H9 (cell line): Measurements from ENCODE around the gene KCNAB2. TPM values are rescaled to one million over a fixed set of nuclear protein-coding genes. Genes with fewer than 3 reads are reported as not detected.

Experiments
- DNase-seq: peaks from one replicate; pipeline ENCODE4 v3.0.0-alpha.2; 2017
- H2AFZ ChIP-seq: one replicate; pipeline ENCODE4 v1.6.1; 2013; ENCODE audit warnings: mild to moderate bottlenecking, low read length, control low read depth, moderate library complexity
- H2AK5ac ChIP-seq: 2 replicates; pipeline ENCODE4 v1.6.1; 2013; ENCODE audit warnings: low read length, control low read depth, mixed read lengths; ENCODE audit not compliant: insufficient read length
- H2BK120ac ChIP-seq: one replicate; pipeline ENCODE4 v1.6.1; 2013; ENCODE audit warnings: low read depth, mild to moderate bottlenecking, low read length, control low read depth, inconsistent platforms; ENCODE audit not compliant: poor library complexity, severe bottlenecking
- H2BK12ac ChIP-seq: 2 replicates; pipeline ENCODE4 v1.6.1; 2013; ENCODE audit warnings: low read length, control low read depth, mixed read lengths, low read depth; ENCODE audit not compliant: insufficient read length
- H2BK15ac ChIP-seq: 2 replicates; pipeline ENCODE4 v1.6.1; 2013; ENCODE audit warnings: low read depth, low read length, control low read depth
- H2BK20ac ChIP-seq: one replicate; pipeline ENCODE4 v1.6.1; 2013; ENCODE audit warnings: low read depth, mild to moderate bottlenecking, low read length, control low read depth, inconsistent platforms; ENCODE audit not compliant: poor library complexity, severe bottlenecking
- H2BK5ac ChIP-seq: 2 replicates; pipeline ENCODE4 v1.6.1; 2013; ENCODE audit warnings: low read length, control low read depth, mixed read lengths; ENCODE audit not compliant: insufficient read length
- H3K14ac ChIP-seq: 2 replicates; pipeline ENCODE4 v1.6.1; 2013; ENCODE audit warnings: low read length, control low read depth; ENCODE audit not compliant: insufficient read depth
- H3K18ac ChIP-seq: 2 replicates; pipeline ENCODE4 v1.6.1; 2013; ENCODE audit warnings: low read depth, mild to moderate bottlenecking, mixed read lengths, low read length, control low read depth; ENCODE audit not compliant: insufficient read length
- H3K23ac ChIP-seq: 2 replicates; pipeline ENCODE4 v1.6.1; 2013; ENCODE audit warnings: low read length, control low read depth, mixed read lengths, low read depth; ENCODE audit not compliant: insufficient read length
- H3K23me2 ChIP-seq: 2 replicates; pipeline ENCODE4 v1.6.1; 2013; ENCODE audit warnings: low read depth, mild to moderate bottlenecking, mixed read lengths, low read length, control low read depth; ENCODE audit not compliant: insufficient read length, poor library complexity, severe bottlenecking
- H3K27ac ChIP-seq: 2 replicates; pipeline ENCODE4 v1.5.1; 2013; ENCODE audit warnings: low read length, control low read depth, mixed read lengths, low read depth; ENCODE audit not compliant: insufficient read length
- H3K27me3 ChIP-seq: 2 replicates; pipeline ENCODE4 v1.6.1; 2013; ENCODE audit warnings: low read length, control low read depth, inconsistent platforms; ENCODE audit not compliant: insufficient read depth
- H3K4ac ChIP-seq: 2 replicates; pipeline ENCODE4 v1.6.1; 2013; ENCODE audit warnings: low read depth, mild to moderate bottlenecking, control low read depth, inconsistent platforms, low read length, moderate library complexity
- H3K4me1 ChIP-seq: 2 replicates; pipeline ENCODE4 v1.6.1; 2013; ENCODE audit warnings: low read length, control low read depth, inconsistent platforms; ENCODE audit not compliant: insufficient read depth
- H3K4me2 ChIP-seq: 2 replicates; pipeline ENCODE4 v1.6.1; 2013; ENCODE audit warnings: low read length, control low read depth, mixed read lengths; ENCODE audit not compliant: insufficient read length, insufficient read depth
- H3K56ac ChIP-seq: 2 replicates; pipeline ENCODE4 v1.6.1; 2013; ENCODE audit warnings: low read depth, mild to moderate bottlenecking, mixed read lengths, low read length, control low read depth; ENCODE audit not compliant: insufficient read length
- H3K79me1 ChIP-seq: 2 replicates; pipeline ENCODE4 v1.6.1; 2013; ENCODE audit warnings: low read depth, mild to moderate bottlenecking, moderate library complexity, low read length, control low read depth, inconsistent platforms; ENCODE audit not compliant: insufficient read depth, poor library complexity, severe bottlenecking
- H3K79me2 ChIP-seq: 2 replicates; pipeline ENCODE4 v1.6.1; 2013; ENCODE audit warnings: low read length, control low read depth, inconsistent platforms; ENCODE audit not compliant: insufficient read depth
- H3K9ac ChIP-seq: 2 replicates; pipeline ENCODE4 v1.6.1; 2013; ENCODE audit warnings: low read length, control low read depth, mixed read lengths; ENCODE audit not compliant: insufficient read length; ENCODE audit errors: extremely low read depth
- H3K9me3 ChIP-seq: one replicate; pipeline ENCODE4 v1.6.1; 2013; ENCODE audit warnings: low read depth, low read length, inconsistent platforms; ENCODE audit not compliant: control insufficient read depth
- H3T11ph ChIP-seq: one replicate; pipeline ENCODE4 v1.6.1; 2013; ENCODE audit warnings: mild to moderate bottlenecking, low read length, control low read depth, inconsistent platforms
- H4K20me1 ChIP-seq: one replicate; pipeline ENCODE4 v1.6.1; 2013; ENCODE audit not compliant: control insufficient read depth, insufficient read length, insufficient read depth
- H4K5ac ChIP-seq: 2 replicates; pipeline ENCODE4 v1.6.1; 2013; ENCODE audit warnings: low read depth, mild to moderate bottlenecking, mixed read lengths, low read length, control low read depth; ENCODE audit not compliant: insufficient read length
- H4K8ac ChIP-seq: replicated peaks from 2 replicates; pipeline ENCODE4 v1.6.1; 2013; ENCODE audit warnings: low read length, control low read depth, mixed read lengths, low read depth; ENCODE audit not compliant: insufficient read length
- H4K91ac ChIP-seq: 2 replicates; pipeline ENCODE4 v1.6.1; 2013; ENCODE audit warnings: low read depth, mild to moderate bottlenecking, moderate library complexity, mixed read lengths, low read length, control low read depth; ENCODE audit not compliant: insufficient read length
- H3K27ac Mint-ChIP-seq, 3 experiments: 2 replicates in 2 of 3; 3 replicates in 1 of 3; pipeline ENCODE4 v1.8.0; 2020 to 2021; ENCODE audit warnings: mixed read lengths in 3 of 3, mild to moderate bottlenecking in 1 of 3, moderate library complexity in 1 of 3
- H3K27me3 Mint-ChIP-seq: 2 replicates; pipeline ENCODE4 v1.8.0; 2021; ENCODE audit warnings: low read depth, mild to moderate bottlenecking, moderate library complexity, mixed read lengths
- H3K36me3 Mint-ChIP-seq, 3 experiments: 2 replicates in 2 of 3; 3 replicates in 1 of 3; pipeline ENCODE4 v1.8.0; 2020 to 2021; ENCODE audit warnings: low read depth in 3 of 3, mixed read lengths in 3 of 3; ENCODE audit not compliant: insufficient read depth in 1 of 3
- H3K4me1 Mint-ChIP-seq, 2 experiments: 2 replicates each; pipeline ENCODE4 v1.8.0; 2020; ENCODE audit warnings: mixed read lengths in 2 of 2
- H3K4me3 Mint-ChIP-seq, 2 experiments: 2 replicates in 1 of 2; 3 replicates in 1 of 2; pipeline ENCODE4 v1.8.0; 2020 to 2021; ENCODE audit warnings: mild to moderate bottlenecking in 2 of 2, mixed read lengths in 2 of 2, moderate library complexity in 1 of 2
- H3K9me3 Mint-ChIP-seq, 2 experiments: 2 replicates in 1 of 2; 3 replicates in 1 of 2; pipeline ENCODE4 v1.8.0; 2020; ENCODE audit warnings: mild to moderate bottlenecking in 2 of 2, mixed read lengths in 2 of 2, moderate library complexity in 1 of 2
- WGBS: extraction: QIAGEN DNeasy Blood & Tissue Kit; methylation state at CpG from one replicate; pipeline ENCODE4 v1.1.7; 2013; ENCODE audit warnings: missing lambda C conversion rate, low lambda C conversion rate, mixed read lengths; ENCODE audit not compliant: insufficient read length; ENCODE audit errors: extremely low coverage; 5-methylcytosine and 5-hydroxymethylcytosine counted together
- total RNA-seq: library from RNA; stranded (reverse); gene quantifications from 2 replicates; pipeline ENCODE4 v1.2.1, GENCODE V29; 2021
- TF ChIP-seq, protein P1 (sequence below): fragments of 200-600 bp; sonication (generic); conservative IDR thresholded peaks from 3 replicates; pipeline ENCODE4 v1.8.0; 2021; ENCODE audit warnings: antibody characterized with exemption, mild to moderate bottlenecking

KCNAB2 gene
- total RNA-seq, 1 experiment from 2014 or later, result 8.3 TPM

DNA sequence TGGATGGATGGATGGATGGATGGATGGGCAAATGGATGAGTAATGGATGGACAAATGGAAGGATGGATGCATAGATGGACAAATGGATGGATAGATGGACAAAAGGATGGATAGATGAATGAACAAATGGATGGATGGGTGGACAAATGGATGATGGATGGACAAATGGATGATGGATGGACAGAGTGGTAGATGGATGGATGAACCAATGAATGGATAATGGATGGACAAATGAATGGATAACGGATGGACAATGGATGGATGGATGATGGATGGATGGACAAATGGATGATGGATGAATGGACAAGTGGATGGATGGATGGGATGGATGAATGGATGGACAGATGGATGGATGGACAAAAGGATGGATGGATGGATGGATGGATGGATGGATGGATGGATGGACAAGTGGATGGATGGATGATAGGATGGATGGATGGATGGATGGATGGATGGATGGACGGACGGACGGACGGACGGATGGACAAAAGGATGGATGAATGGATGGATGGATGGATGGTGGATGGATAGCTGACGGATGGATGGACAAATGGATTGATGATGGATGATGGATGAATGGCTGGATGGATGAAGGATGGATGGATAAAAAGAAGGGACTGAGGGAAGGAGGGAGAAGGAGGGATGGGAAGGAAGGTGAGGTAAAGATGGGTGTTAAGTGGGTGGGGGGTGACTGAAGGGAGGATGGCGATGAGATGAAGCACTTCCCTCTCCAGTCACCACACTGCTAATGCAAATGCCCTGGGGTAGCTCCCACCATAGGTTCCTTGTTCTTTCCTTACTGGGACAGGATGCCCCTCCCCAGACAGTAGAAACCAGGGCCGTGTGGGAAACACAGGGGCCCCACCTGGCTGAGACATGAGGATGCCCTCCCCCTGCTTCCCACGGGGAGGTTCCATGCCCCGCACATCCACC, 104.6 kb downstream of the KCNAB2 start:
- Histone ChIP-seq H2BK15ac (no peak overlapping the region), H2BK120ac (no peak overlapping the region), H3K56ac (no peak overlapping the region), H2BK12ac (no peak overlapping the region), H4K91ac (no peak overlapping the region), H3K4ac (no peak overlapping the region), H3K27ac (no peak overlapping the region), H3K14ac (no peak overlapping the region), H2BK5ac (no peak overlapping the region), H3K23ac (no peak overlapping the region), H2AFZ (no peak overlapping the region), H3K27me3 (peaks cover 9% of the 10 kb centered on the region; the same call in 1 of the 2 replicates), H2BK20ac (no peak overlapping the region), H3K9me3 (no peaks in the 10 kb centered on the region), H4K8ac (no peak overlapping the region), H2AK5ac (no peak overlapping the region), H3K79me2 (no peaks in the 10 kb centered on the region), H4K5ac (no peak overlapping the region), H3T11ph (no peak overlapping the region), H3K79me1 (no peaks in the 10 kb centered on the region), H3K18ac (no peak overlapping the region), H4K20me1 (no peaks in the 10 kb centered on the region), H3K4me2 (no peak overlapping the region), H3K9ac (no peak overlapping the region), H3K4me1 (no peaks in the 10 kb centered on the region), H3K23me2 (peaks cover 12% of the 10 kb centered on the region)
- Mint-ChIP-seq H3K36me3 (no peaks in the 10 kb centered on the region), H3K4me1 (peaks cover 0 to 2% of the 10 kb centered on the region in 2 experiments; a peak in 2 of 4 replicates), H3K27me3 (peaks cover 35% of the 10 kb centered on the region), H3K27ac (no peak overlapping the region), H3K9me3 (no peaks in the 10 kb centered on the region), H3K4me3 (no peak overlapping the region)
- TF ChIP-seq, protein P1, sequence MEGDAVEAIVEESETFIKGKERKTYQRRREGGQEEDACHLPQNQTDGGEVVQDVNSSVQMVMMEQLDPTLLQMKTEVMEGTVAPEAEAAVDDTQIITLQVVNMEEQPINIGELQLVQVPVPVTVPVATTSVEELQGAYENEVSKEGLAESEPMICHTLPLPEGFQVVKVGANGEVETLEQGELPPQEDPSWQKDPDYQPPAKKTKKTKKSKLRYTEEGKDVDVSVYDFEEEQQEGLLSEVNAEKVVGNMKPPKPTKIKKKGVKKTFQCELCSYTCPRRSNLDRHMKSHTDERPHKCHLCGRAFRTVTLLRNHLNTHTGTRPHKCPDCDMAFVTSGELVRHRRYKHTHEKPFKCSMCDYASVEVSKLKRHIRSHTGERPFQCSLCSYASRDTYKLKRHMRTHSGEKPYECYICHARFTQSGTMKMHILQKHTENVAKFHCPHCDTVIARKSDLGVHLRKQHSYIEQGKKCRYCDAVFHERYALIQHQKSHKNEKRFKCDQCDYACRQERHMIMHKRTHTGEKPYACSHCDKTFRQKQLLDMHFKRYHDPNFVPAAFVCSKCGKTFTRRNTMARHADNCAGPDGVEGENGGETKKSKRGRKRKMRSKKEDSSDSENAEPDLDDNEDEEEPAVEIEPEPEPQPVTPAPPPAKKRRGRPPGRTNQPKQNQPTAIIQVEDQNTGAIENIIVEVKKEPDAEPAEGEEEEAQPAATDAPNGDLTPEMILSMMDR, result no peak
- WGBS, result 100% methylated on average over 5 of the region's 11 CpGs
- DNase-seq, result no peak

Other genes with a start within 250 kb of the KCNAB2 start
- gene NPHP4, start 53.5 kb upstream of the KCNAB2 start, total RNA-seq, result 14.3 and 17.6 TPM in 2 replicates
- gene CHD5, start 134.4 kb downstream of the KCNAB2 start, total RNA-seq, result 0.99 and 1.6 TPM in 2 replicates
- 547 and 582 TPM in 2 replicates for gene RPL22, start 153.7 kb downstream of the KCNAB2 start, total RNA-seq
- gene RNF207, start 160.2 kb downstream of the KCNAB2 start, total RNA-seq, result 4.9 and 7.1 TPM in 2 replicates
- gene ICMT, start 190.1 kb downstream of the KCNAB2 start, total RNA-seq, result 107 and 114 TPM in 2 replicates
- gene HES3, start 198.3 kb downstream of the KCNAB2 start, total RNA-seq, result 89.9 and 93.4 TPM in 2 replicates
- 8.9 and 9.6 TPM in 2 replicates for gene GPR153, start 215.2 kb downstream of the KCNAB2 start, total RNA-seq